HG03565 (cell line): ENCODE measurements around the gene ALDOB.
A peak's percentile ranks its signal among the peaks of the same experiment; 100 is the strongest.

Experiments used
- ATAC-seq: cut with Tn5 transposase; IDR thresholded peaks from one replicate; pipeline ENCODE4 v1.9.1; 2021; ENCODE audit warnings: mild to moderate bottlenecking, moderate library complexity; ENCODE audit not compliant: unreplicated experiment

The ALDOB gene

GRCh38 chr9:101458963-101459631 is 23.5 kb upstream of the ALDOB start:
- ATAC-seq, result peak; percentile 87

DNA sequence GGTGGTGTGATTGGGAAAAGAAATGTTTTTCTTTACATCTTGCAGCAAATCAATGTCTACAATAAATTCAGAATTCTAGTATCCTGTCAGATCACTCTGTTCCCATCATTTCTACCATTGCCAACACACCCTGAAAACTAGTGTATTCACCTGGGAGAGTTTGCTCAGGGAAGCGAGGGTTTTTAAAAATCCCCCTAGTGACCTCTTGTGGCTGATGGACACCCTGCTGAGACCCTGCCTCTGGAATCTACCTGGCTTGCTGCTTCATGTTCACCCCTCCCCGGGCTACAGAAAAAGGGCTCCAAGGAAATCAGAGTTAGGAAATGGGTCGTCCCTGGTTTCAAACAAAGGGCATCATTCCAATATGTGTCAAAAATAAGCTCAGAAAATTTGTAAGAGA is 21.4 kb upstream of the ALDOB start:
- ATAC-seq, result no peak

- no peak for ATAC-seq
Measured at GRCh38 chr9:101455656-101456240, 20.2 kb upstream of the ALDOB start.

- no peak for ATAC-seq
Measured at GRCh38 chr9:101453776-101454570, 18.4 kb upstream of the ALDOB start.

DNA sequence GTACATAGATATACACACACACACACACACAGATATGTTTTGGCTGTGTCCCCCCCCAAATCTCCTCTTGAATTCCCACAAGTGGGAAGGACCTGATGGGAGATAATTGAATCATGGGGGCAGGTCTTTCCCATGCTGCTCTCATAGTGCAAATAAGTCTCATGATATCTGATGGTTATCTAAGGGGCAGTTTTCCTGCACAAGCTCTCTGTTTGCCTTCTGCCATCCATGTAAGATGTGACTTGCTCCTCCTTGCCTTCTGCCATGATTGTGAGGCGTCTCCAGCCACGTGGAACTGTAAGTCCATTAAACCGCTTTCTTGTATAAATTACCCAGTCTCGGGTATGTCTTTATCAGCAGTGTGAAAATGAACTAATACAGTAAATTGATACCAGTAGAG is 15.9 kb upstream of the ALDOB start:
- no peak for ATAC-seq

GRCh38 chr9:101450931-101451330 is 15.4 kb upstream of the ALDOB start:
- ATAC-seq, result no peak

GRCh38 chr9:101449071-101449721 is 13.6 kb upstream of the ALDOB start:
- ATAC-seq, result peak; percentile 89

- no peak for ATAC-seq
Measured at GRCh38 chr9:101448680-101449070, 13.1 kb upstream of the ALDOB start.

DNA sequence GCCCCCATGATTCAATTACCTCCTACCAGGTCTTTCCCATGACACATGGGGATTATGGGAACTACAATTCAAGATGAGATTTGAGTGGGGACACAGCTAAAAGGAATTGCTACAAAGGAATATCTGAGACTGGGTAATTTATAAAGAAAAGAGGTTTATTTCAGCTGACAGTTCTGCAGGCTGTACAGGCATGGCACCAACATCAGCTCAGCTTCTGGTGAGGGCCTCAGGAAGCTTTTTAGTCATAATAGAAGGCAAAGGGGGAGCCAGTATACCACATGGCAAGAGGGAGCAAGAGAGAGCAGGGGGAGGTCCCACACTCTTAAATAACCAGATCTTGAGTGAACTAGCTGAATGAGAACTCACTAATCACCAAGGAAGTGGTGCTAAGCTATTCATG is 11.2 kb upstream of the ALDOB start:
- no peak for ATAC-seq

GRCh38 chr9:101445353-101446029 is 9.9 kb upstream of the ALDOB start:
- ATAC-seq, result no peak

GRCh38 chr9:101443364-101443771 is 7.8 kb upstream of the ALDOB start:
- no peak for ATAC-seq

- no peak for ATAC-seq
Measured at GRCh38 chr9:101442736-101443135, 7.2 kb upstream of the ALDOB start.

- ATAC-seq, result no peak
Measured at GRCh38 chr9:101442318-101442717, 6.7 kb upstream of the ALDOB start.

DNA sequence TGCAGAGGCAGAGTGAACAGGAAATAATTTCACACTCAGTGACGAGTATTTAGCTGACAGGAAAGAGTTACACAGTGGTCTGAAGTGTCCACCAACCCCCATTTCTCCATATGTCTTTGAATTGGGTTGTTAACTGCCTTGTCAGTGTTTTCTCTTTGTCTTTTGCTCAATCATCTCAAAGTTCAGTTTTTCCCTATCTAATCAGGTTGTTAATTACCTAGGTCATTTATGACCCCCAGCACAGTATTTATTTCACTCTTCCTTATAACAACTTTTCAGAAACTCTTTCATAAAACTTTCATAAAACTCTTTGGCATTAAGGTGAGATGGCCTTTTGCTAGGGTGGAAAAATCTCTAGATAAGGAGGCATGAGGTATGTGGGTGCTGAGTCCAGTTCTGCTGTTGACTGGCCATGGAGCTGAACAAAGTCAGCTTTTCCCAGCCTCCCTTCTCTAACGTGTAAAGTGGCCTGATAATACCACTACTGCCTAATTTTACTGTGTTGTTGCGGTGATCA is 5.2 kb upstream of the ALDOB start:
- ATAC-seq, result no peak

DNA sequence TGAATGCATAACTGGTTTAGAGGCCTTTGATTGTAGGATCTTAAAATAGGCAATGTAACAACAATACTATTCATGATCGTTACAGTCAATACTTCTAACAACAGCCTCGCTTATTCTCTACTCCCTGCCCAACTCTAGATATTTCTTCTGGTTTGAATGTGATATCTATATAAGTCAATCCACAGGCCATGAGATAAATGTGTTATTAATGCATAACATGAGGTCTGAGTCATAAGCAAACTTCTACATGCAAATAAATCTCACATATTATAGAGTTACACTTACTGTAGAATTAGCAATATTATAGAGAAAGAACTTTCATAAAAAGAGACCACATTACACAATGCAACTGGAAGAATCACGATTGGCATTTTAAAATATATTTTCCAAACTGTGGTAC is 2.9 kb upstream of the ALDOB start:
- no peak for ATAC-seq

DNA sequence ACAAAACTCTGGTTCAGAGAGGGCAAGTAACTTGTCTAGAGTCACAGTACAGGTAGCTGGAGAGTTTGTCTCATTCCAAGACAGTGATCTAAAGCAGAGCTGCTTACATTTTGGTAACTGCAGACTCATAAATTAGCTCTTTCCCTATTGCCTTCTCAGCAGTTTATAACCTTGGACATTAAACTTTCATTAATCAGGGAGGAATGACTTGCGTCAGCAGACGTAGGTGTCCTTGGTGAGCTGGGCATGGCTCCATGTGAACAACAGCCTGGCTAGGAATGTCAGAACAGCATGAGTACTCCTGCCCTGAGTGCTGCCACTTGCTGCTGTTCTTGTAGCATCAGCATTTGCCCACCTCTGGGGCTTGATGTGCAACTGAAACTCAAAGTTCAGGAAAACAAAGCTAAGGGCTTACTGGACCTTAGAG is 2.2 kb upstream of the ALDOB start:
- ATAC-seq, result no peak

- ATAC-seq, result no peak
Measured at GRCh38 chr9:101434998-101435397, 576 bp downstream of the ALDOB start.

- no peak for ATAC-seq
Measured at GRCh38 chr9:101433229-101433628, 2.3 kb downstream of the ALDOB start.

DNA sequence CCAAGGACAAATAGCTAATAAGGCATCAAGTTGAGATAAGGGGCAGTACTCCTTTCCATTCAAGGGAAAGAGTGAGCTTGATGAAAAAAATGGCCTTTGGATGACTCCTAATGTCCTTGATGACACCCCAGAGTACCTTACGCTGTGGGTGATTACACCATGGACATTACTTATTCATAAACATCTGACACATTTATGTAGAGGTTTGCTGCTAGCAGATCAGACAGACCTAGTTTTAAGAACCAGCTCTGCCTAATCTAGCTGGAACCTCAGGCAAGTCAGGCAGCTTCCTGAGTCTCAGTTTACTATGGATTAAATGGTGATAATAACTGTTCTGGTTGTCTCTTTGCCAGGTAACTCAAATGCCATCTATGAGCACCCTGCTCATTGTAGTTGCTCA is 2.8 kb downstream of the ALDOB start:
- no peak for ATAC-seq

DNA sequence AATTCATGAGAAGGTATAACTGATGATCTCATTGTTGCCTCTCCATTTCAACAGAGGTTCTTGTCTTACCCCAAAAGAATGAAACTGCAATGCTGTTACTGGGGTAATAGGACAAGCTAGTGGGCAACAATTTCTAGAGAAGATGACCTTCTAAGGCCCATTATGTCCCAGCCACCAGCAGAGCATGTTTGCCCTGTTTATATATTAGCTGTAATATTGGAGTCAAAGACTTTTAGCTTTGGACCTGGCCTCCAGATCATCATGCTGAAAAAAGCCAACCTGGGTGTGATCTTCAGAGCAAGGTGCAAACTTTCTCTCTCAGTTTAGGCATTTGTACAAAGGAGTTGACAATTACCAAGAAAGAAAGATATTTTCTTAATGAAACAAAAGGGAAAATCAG is 3.4 kb downstream of the ALDOB start:
- ATAC-seq, result no peak

DNA sequence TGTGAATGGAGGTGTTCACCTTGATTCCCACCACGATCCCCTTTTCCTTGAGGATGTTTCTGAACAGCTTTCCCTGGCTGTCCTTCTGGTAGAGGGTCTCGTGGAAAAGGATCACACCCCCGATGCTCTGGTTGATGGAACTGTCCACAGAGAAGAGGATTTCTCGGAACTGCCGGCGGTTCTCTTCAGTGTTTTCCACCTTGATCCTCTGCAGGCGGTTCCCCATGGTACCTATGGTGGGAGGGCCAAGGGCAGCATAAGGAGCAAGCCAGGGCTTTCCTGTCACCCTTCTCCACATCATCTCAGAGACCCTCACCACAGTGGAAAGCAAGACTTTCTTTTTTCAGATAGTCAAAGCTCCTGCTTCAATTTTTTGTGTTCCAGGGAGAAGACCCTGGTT is 5.8 kb downstream of the ALDOB start:
- ATAC-seq, result no peak
